NCI-H526 treated with DMSO at 0.1 percent for 48 hours (cell line): ENCODE results near the gene WDR73.
A peak's percentile ranks its signal among the peaks of the same experiment; 100 is the strongest.

Experiments used
- DNase-seq: peaks from one replicate; lab custom pipeline; 2025; lab: John Stamatoyannopoulos, UW

Gene WDR73

DNA sequence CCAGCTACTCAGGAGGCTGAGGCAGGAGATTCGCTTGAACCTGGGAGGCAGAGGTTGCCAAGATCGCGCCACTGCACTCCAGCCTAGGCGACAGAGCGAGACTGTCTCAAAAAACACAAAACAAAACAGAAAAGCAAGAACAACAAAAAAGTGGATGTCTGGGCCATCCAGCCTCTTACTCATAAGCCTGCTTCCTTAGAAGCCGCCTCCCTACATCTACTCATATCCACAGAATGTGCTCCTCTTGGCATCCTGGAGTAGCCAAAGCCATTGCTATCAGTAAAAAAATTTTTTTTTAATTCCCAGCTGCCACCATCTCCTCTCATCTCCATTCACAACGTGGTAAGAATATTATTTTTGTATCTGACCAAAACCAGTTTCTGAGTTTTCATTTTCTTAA, 42.5 kb downstream of the WDR73 start:
- no peak for DNase-seq

DNA sequence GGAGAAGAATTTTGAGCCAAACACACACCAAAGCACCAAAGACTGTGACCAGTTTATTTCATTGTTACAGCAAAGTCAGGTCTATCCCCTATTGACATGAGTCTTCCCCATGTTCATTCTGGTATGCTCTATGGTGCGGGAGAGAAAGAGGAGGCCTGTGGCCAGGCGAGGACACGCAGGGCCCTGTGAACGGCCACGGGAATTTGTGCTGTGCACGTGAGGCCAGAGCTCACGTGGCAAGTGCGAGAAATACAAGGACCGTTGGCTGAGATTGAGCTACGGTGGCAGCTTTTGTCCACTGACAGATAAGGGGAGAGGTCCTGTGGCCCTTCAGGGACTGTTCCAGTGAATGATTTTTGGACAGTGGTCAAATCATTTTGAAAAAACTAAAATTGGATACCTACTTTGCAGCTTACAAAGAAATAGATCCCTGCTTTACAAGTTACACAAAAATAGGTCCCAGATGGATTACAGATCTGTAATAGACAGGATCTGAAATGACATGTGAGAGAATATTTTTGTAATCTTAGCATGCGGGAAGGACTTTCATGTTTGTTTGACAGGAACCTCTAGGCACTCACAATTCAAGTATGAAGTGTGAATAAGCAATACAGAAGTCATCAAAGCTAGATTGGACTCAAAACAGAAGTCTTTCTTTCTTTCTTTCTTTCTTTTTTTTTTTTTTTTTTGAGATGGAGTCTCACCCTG, 44.1 kb downstream of the WDR73 start:
- DNase-seq: no peak

DNA sequence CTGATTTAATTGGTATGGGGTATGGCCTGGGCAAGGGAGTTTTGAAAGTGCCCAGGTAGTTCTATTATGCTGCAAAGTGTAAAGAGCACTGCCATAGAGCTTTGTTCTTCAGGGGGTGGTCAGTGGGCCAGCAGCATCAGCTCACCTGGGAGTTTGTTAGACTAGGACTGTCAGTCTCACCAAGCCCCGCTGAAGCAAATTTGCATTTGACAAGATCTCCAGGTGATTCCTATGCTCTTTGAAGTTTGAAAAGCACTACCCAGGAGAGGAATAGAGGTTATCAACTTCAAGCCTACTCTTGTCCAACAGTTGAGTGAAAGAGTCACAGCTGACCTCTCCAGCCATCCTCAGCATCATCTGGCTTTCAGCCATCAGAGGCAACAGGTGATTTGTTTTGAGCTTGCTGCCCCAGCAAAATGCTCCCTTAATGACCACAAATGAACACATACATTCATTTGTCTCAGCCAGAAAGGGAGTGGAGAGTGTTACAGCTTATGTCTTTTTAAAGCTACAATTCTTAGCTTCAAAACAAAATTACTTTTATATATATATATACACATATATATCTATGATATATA, 45.3 kb downstream of the WDR73 start:
- DNase-seq: no peak

DNA sequence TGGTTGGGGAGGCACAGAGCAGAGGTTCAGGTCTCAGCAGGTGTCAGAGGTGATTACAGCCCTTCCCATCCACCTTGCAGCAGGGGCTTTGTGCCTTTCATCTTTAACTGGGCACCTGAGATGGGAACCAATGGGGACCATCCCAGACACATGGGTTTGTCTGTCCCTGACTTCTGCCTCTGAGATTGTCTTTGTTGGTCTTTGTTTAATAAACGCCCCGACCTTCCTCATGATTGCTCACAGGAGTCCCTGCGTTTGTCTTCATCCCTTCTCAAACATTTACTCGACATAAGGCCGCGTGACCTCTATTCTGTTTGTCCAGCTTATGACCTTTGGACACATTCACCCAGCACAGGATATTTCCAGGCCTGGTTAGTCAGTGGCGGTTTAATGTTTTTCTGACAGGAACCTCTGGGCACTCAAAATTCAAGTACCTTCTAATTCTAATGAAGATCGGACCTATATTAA, 47.4 kb downstream of the WDR73 start:
- DNase-seq: no peak

DNA sequence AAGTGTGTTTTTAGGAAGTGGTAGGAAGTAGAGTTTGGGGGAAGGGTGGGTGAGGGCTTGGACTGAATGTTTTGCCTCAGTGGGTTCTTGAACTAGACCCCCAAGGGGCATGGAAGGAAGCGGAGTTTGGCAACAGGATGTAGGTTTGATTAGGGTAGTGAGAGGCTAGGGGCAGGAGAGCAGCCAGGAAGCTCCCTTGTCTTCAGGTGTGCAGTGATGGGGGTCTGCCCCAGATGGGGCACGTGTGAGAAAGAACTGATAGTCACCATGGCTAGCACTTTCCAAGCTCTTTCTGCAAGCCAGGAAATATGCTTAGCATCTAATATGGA, 48.6 kb downstream of the WDR73 start:
- DNase-seq: no peak

DNA sequence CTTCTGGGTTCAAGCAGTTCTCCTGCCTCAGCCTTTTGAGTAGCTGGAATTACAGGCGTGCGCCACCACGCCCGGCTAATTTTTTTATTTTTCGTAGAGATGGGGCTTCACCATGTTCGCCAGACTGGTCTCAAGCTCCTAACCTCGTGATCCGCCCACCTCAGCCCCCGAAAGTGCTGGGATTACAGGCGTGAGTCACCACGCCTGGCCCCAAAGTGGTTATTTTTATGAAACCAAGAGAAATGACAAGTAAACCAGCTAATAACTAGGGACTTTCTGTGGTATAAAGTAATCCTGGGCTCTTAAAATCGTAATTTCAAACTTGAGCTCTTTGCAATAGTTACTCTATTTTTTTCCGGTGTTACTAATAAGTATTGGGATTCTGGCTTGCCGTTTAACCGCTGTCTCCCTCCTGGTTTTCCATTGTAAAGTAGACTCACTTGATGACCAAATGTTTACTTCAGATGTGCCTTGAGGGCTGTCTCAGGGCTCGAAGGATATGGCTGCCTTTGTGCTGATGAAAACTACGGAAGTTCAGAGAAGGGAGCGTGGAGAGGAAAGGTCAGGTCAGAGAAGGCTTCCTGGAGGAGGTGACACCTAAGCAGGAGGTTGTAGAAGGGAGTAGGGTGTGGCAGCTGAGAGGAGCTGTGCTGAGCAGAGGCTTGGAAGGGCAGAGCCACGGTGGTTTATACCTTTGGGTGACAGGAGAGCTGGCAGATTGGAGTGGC, 49.1 kb downstream of the WDR73 start:
- DNase-seq: no peak

DNA sequence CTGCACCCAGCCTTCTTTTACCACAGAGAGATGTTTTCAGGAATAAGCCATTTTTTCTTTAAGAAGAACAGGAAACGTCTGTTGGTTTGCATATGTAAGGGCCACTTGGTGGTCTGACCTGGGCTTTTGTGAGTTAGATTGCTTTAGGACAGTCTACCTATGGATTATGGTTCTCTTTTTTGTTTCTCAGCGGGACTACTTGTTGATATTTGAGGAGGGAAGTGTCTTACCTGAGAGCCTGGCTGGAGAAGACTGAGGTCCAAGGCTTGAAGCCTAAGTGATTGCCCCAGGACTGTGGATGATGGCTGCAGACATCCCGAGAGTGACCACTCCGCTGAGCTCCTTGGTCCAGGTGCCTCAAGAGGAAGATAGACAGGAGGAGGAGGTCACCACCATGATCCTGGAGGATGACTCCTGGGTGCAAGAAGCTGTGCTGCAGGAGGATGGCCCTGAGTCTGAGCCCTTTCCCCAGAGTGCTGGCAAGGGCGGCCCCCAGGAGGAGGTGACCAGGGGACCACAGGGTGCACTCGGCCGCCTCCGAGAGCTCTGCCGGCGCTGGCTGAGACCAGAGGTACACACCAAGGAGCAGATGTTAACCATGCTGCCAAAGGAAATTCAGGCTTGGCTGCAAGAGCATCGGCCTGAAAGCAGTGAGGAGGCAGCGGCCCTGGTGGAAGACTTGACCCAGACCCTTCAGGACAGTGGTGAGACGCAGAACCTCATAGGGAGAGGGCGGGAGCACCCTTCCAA, 50.3 kb downstream of the WDR73 start:
- DNase-seq: no peak

DNA sequence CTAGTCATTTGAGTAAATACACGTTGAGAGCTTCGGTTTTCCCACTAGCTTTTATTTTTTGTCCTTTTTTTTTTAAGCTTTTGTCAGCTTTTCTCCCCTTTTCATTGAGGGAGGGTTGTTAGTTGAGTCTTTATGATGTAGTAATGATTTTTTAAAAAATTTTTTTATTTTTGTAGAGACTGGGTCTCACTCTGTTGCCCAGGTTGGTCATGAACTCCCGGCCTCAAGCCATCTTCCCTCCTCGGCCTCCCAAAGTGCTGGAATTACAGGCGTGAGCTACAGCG, 52.6 kb downstream of the WDR73 start:
- no peak for DNase-seq

DNA sequence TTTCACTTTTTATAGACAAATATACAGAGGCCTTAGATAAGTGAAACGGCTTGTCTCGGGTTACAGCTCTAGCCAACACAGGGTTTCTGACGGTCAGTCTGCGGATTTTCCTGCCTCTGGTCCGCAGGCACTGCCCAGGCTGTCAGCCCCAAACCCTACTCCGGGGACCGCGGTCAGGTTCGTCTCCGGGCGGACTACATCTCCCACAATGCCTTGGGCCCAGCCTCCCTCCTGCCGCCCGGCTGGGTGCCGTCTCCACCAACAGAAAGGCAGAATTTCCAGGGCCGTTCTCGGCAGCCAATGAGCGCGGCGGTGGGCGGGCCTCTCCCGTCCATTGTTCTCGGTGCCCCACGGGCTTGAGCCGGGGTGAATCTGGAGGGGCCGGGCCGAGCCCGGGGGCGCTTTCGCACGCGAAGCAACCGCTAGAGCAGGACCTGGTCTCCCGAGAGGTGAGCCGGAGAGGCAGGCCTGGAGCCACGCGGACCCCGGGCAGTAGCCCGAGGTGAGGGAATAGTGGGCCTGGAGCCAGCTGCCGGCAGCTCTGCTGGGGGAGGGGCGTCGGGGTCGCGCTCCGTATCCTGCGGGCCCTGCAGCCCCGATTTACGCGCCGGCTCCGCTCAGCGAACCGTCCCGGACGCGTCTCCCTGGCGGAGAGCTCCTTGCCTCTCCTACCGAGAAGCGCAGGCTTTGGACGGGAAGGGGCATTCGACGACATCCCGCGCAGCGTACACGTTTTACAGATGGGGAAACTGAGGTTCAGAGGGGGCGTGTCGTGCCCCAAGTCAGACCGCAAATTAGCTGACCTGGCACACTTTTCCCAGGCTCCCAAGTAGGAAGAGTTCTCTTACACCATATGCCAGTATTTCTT, 53.2 kb downstream of the WDR73 start, which contains the start of gene ZSCAN2:
Gene ZSCAN2 (plus strand): TSS at position 323 of the 868 bp plus-strand sequence. CDS start 2,919 bp downstream, outside the sequence.
- DNase-seq: peak; percentile 93

DNA sequence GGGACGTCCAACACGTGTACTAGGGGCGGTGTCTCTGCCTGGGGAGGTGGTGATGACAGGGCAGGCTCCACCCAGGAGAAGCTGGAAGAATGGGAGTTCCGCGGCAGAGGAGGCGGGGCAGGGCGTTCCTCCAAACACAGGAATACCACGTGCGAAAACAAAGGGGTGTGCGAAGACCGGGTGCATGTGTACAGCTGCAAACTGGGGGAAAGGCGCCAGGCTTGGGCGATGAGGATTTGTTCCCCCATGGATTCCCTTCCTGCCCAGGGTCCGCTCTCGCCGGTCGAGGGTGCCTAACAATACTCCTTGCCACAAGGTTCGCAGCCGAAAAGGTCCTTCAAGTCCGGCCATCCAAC, 53.8 kb downstream of the WDR73 start:
- DNase-seq: peak; percentile 83

DNA sequence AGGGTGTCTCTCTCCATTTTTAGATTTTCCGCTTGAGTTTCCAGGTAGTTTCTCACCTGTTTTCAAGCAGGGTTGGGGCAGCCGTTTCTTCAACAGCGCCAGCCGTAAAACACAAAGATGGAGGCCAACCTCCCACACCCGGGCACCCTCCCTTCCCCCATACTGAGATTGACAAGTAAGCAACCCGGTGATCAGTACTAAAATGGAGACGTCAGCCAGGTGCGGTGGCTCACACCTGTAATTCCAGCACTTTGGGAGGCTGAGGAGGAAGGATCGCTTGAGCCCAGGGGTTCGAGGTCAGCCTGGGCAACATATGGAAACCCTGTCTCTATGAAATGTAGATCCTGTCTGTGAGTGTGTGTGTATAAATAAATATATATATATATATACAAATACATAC, 54.2 kb downstream of the WDR73 start:
- DNase-seq: no peak

DNA sequence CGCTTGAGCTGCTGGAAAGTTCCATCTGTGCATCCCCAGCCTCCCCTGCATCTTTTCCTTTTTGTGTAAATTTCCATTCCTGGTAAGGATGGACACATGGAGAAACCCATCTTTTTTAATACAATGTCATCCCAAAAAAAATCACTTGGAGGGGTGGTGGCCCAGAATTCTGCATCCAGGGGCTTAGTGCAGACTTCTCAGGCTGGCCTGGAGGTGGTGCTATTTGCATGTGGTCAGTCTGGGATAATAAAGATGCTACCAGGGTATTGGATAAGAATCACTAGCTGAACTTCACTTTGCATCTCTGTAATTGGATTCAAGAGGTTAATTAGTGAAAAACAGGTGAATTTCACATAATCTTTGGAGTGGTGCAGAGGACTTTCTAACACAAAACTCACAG, 55.1 kb downstream of the WDR73 start:
- DNase-seq: peak; percentile 26

DNA sequence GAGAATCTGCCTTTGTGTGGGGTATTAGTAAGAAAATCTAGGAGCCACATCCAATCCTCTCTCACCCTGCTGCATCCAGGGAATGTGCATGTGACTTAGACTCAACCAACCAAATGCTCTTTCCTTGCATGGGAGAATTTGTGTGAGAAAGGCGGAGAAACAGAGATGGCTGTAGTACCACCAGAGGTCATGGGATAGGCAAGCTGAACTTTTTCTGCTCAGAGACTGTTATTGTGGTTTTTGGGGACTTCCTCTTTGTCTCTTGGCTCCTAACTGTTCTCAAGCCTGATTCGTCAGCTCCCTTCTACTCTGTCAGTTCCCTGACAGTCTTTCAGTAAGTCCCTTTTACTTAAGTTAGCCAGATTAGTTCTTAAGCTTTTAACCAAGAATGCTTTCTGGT, 55.8 kb downstream of the WDR73 start:
- DNase-seq: no peak

DNA sequence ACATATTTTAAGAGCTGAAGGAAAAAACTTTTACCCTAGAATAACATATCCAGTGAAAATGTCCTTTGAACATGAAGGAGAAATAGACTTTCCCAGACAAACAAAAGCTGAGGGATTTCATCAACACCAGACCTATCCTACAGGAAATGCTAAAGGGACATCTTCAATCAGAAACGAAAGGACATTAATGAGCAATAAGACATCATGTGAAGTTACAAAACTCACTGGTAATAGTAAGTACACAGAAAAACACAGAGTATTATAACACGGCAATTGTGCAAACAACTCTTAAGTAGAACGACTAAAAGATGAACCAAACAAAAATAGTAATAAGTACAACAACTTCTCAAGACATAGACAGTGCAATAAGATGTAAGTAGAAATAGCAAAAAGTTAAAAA, 56.8 kb downstream of the WDR73 start:
- DNase-seq: no peak

DNA sequence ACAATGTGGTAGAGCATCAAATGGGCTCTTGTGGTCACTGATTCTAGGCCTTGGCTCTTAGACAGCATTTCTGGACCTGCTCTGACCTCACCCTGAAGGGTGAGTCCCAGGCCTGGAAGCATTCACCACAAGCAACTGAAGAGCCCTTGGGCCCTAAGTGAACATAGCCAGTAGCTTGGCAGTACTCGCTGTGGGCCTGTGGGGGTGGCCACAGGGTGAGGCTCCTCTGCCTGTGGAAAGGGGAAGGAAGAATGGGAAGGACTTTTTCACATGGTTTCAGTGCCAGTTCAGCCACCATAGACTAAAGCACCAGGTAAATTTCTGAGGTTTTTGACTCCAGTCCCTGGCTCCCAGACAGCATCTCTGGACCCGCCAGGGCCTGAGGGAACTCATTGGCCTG, 58.4 kb downstream of the WDR73 start:
- DNase-seq: no peak

DNA sequence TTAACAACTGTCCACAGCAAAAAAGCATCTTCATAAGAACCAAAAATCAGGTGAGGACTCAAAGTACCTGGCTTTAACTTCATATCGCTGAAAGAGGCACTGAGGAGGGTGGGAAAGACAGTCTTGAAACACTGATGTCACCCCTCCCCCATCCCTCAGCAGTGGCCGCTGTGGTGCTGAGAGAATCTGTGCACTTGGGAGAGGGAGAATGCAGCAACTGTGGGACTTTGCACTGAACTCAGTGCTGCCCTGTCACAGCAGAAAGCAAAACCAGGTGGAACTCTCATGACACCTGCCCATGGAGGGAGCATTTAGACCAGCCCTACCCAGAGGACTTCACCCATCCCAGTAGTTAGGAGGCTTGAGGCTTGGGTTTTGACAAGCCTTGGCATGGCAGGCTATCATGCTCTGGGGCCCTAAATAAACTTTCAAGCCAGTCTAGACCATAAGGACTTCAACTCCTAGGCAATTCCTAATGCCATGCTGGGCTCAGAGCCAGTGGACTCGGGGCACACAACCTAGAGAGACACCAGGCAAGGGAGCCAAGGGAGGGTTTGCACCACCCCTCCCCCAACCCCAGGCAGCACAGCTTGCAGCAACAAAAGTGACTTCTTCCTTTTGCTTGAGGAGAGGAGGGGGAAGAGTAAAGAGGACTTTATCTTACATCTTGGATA, 59.3 kb downstream of the WDR73 start:
- no peak for DNase-seq

DNA sequence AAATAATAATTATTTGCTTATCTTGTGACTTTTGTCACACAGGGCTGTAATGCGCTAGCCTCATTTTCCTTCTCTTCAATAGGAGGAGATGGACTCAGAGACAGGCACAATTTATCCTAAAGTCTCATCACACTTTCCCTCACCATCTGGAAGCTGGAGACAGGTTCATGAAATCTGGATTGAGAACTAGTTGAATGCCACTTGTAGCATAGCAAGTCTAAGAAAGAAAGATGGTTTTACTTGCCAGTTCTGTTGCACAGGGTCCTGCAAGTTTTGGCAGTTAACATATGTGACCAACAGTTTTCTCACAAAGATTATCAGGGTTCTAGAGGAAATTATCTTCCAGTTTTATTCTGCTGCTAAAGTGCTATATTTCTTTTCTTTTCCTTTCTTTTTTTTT, 62.3 kb downstream of the WDR73 start:
- no peak for DNase-seq

DNA sequence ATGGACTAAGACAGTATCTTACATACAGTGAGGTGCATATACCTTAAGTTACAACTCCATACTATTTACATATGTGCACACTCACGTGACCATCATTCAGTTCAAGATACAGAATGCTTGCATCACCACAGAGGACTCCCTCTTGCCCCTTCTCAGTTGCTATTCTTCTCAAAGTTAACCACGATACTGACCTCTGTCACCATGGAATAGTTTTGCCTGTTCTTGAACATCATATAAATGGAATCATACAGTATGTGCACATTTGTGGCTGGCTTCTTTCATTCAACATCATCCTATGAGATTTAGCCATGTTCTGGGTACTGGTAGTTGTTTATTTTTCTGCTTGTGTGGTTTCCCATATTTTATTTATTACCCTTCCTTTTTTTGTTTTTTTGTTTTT, 63.7 kb downstream of the WDR73 start:
- no peak for DNase-seq
